ENCODE data around the gene ACOX2.

- no peak for TF ChIP-seq CTCF (IDR thresholded peaks at IDR 0.05)
- TF ChIP-seq EP300 (IDR thresholded peaks at IDR 0.05): no peak
Observed at GRCh38 chr3:58537412-58538301, 667 bp upstream of the ACOX2 start.
